Measurements from ENCODE around the gene SMURF1.

SMURF1 gene

DNA sequence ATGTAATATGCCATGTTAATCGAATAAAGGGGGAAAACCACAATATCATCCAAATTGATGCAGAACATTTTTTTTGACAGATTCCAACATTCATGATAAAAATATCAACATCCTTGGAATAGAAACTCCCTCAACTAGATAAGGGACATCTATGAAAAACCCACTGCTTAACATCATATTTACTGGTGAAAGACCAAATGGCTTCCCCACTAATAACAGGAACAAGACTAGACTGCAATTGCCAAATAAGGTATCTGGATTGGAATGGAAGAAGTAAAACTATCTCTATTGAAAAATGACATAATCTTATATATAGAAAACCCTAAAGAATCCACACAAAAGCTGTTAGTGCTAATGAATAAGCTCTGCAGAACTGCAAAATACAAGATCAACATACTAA, 27.8 kb downstream of the SMURF1 start:
- peaks cover 96% of the 10 kb centered on the region for H3K36me3 Mint-ChIP-seq (ENCODE audit: low read depth)
- H3K4me1 Mint-ChIP-seq = peaks cover 14% of the 10 kb centered on the region
- DNase-seq = no peak
- H3K4me3 Mint-ChIP-seq = no peak overlapping the region
- H3K9me3 Mint-ChIP-seq = peaks cover 76% of the 10 kb centered on the region
- TF ChIP-seq, protein P1, sequence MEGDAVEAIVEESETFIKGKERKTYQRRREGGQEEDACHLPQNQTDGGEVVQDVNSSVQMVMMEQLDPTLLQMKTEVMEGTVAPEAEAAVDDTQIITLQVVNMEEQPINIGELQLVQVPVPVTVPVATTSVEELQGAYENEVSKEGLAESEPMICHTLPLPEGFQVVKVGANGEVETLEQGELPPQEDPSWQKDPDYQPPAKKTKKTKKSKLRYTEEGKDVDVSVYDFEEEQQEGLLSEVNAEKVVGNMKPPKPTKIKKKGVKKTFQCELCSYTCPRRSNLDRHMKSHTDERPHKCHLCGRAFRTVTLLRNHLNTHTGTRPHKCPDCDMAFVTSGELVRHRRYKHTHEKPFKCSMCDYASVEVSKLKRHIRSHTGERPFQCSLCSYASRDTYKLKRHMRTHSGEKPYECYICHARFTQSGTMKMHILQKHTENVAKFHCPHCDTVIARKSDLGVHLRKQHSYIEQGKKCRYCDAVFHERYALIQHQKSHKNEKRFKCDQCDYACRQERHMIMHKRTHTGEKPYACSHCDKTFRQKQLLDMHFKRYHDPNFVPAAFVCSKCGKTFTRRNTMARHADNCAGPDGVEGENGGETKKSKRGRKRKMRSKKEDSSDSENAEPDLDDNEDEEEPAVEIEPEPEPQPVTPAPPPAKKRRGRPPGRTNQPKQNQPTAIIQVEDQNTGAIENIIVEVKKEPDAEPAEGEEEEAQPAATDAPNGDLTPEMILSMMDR (IDR thresholded peaks at IDR 0.05) = no peak
- no peak overlapping the region for H3K27ac Mint-ChIP-seq
- H3K27me3 Mint-ChIP-seq (ENCODE audit: low read depth, poor library complexity) = no peaks in the 10 kb centered on the region

DNA sequence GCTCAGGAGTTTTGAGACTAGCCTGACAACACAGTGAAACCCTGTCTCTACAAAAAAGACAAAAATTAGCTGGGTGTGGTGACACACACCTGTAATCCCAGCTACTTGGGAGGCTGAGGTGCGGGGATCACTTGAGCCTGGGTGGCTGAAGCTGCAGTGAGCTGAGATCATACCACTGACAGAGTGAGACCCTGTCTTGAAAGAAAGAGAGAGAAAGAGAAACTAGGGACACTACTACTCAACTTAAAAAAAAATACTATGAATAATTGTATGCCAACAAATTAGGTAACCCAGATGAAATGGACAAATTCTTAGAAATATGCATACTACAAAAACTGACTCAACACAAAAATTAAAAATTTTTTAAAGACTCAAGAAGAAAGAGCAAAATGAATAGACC, 28.5 kb downstream of the SMURF1 start:
- H3K36me3 Mint-ChIP-seq (ENCODE audit: low read depth) = peaks cover 94% of the 10 kb centered on the region
- H3K4me1 Mint-ChIP-seq = peaks cover 14% of the 10 kb centered on the region
- no peaks in the 10 kb centered on the region for H3K27me3 Mint-ChIP-seq (ENCODE audit: low read depth, poor library complexity)
- H3K27ac Mint-ChIP-seq = no peak overlapping the region
- TF ChIP-seq, protein P1 (IDR thresholded peaks at IDR 0.05) = no peak
- DNase-seq = no peak
- peaks cover 75% of the 10 kb centered on the region for H3K9me3 Mint-ChIP-seq
- H3K4me3 Mint-ChIP-seq = no peak overlapping the region

DNA sequence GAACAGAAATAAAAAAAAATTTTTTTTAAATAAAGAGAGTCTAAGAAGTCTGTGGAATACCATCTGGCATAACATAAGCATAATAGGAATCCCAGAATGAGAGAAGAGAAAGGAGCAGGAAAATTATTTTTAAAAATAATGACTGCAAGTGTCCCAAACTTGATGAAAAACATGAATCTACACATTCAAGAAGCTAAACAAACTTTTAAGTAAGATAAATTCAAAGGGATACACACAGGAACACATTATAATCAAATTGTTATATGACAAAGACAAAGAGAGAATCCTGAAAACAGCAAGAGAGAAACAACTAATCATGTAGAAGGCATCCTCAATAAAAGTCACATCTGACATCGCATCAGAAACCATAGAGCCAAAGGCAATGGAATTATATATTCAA, 30.9 kb downstream of the SMURF1 start:
- peaks cover 70% of the 10 kb centered on the region for H3K36me3 Mint-ChIP-seq (ENCODE audit: low read depth)
- TF ChIP-seq, protein P1 (IDR thresholded peaks at IDR 0.05) = no peak
- H3K4me3 Mint-ChIP-seq = no peak overlapping the region
- no peak overlapping the region for H3K27ac Mint-ChIP-seq
- no peak for DNase-seq
- H3K9me3 Mint-ChIP-seq = peaks cover 54% of the 10 kb centered on the region
- no peaks in the 10 kb centered on the region for H3K27me3 Mint-ChIP-seq (ENCODE audit: low read depth, poor library complexity)
- H3K4me1 Mint-ChIP-seq = peaks cover 22% of the 10 kb centered on the region

DNA sequence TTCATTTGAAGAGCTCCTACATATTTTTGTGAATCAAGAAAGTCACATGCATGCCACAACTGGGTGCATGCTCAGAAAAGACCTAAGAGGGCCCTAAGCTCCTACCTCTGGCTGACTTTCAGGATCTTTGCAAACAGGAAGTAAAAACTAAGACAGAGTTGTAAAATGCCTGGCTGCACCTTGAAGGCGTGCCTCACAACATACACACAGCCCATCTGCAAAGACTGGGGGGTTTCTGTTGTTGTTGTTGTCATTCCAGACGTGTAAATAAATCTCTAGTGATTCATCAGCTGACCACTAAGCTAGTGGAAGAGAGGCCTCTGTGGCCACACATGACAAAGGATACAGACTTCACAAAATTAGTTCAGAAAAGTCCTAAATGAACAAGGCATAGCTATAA, 31.8 kb downstream of the SMURF1 start:
- no peak overlapping the region for H3K4me3 Mint-ChIP-seq
- peaks cover 49% of the 10 kb centered on the region for H3K9me3 Mint-ChIP-seq
- TF ChIP-seq, protein P1 (IDR thresholded peaks at IDR 0.05) = no peak
- H3K27me3 Mint-ChIP-seq (ENCODE audit: low read depth, poor library complexity) = no peaks in the 10 kb centered on the region
- H3K4me1 Mint-ChIP-seq = peaks cover 29% of the 10 kb centered on the region
- no peak for DNase-seq
- peak overlapping the region; percentile 73 for H3K27ac Mint-ChIP-seq
- H3K36me3 Mint-ChIP-seq (ENCODE audit: low read depth) = peaks cover 64% of the 10 kb centered on the region

DNA sequence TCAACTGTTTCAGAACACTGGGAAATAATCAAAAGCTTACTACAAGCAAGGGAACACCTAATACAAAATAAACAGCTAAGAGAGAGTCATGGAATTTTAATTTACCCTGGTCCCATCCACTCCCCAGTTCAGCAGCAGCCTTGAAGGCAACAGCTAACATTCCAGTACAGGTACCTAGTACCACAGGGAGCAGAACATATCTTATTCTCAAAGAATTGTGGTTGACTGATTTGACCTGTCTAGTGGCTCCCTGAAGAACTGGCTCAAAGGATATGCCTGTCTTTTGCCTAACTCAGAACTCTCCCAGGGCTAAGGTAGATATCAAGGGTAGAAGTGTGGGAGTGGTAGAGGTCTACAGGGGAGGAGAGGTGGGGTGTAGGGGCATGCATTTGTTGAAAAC, 32.3 kb downstream of the SMURF1 start:
- DNase-seq = no peak
- H3K4me1 Mint-ChIP-seq = peaks cover 29% of the 10 kb centered on the region
- H3K9me3 Mint-ChIP-seq = peaks cover 44% of the 10 kb centered on the region
- peaks cover 59% of the 10 kb centered on the region for H3K36me3 Mint-ChIP-seq (ENCODE audit: low read depth)
- TF ChIP-seq, protein P1 (IDR thresholded peaks at IDR 0.05) = no peak
- H3K4me3 Mint-ChIP-seq = peak overlapping the region; percentile 16
- peak overlapping the region; percentile 73 for H3K27ac Mint-ChIP-seq
- H3K27me3 Mint-ChIP-seq (ENCODE audit: low read depth, poor library complexity) = no peaks in the 10 kb centered on the region
